ENCODE results near the gene CPLX3.

CPLX3 gene

GRCh38 chr15:74869726-74870407 lies 43.4 kb downstream of the CPLX3 start:
- FAIRE-seq (no peak), DNase-seq (ENCODE audit: insufficient read length, low spot score) (no peak)

- no peak for FAIRE-seq
- no peak for DNase-seq (ENCODE audit: insufficient read length, low spot score)
Measured at GRCh38 chr15:74870436-74871215, 44.2 kb downstream of the CPLX3 start.

GRCh38 chr15:74872702-74873035 lies 46.2 kb downstream of the CPLX3 start:
- peak; percentile 58 for FAIRE-seq
- no peak for DNase-seq (ENCODE audit: insufficient read length, low spot score)

GRCh38 chr15:74873036-74873755 lies 46.8 kb downstream of the CPLX3 start, which contains the start of gene SCAMP2:
Gene SCAMP2 (minus strand): TSS chr15:74873365. CDS start chr15:74873255, 110 bp downstream.
- peak; percentile 98 for DNase-seq (ENCODE audit: insufficient read length, low spot score)
- no peak for FAIRE-seq

- no peak for FAIRE-seq
- DNase-seq (ENCODE audit: insufficient read length, low spot score), result no peak
Measured at GRCh38 chr15:74873756-74874424, 47.5 kb downstream of the CPLX3 start.

- DNase-seq (ENCODE audit: insufficient read length, low spot score) (no peak), FAIRE-seq (no peak)
Measured at GRCh38 chr15:74878273-74878672, 51.8 kb downstream of the CPLX3 start.
